Bronchial smooth muscle cell (primary cell): ENCODE measurements around the gene CHRNA7. TPM values are rescaled to one million over a fixed set of nuclear protein-coding genes. Genes with fewer than 3 reads are reported as not detected.

Experiments
- total RNA-seq: library from RNA; depleted of rRNA; stranded (reverse); fragments of >200 nt; gene quantifications from 2 replicates; pipeline ENCODE4 v1.2.1, GENCODE V29; 2014

CHRNA7 gene
- 0.47 and 0.86 TPM in 2 replicates for total RNA-seq

DNA sequence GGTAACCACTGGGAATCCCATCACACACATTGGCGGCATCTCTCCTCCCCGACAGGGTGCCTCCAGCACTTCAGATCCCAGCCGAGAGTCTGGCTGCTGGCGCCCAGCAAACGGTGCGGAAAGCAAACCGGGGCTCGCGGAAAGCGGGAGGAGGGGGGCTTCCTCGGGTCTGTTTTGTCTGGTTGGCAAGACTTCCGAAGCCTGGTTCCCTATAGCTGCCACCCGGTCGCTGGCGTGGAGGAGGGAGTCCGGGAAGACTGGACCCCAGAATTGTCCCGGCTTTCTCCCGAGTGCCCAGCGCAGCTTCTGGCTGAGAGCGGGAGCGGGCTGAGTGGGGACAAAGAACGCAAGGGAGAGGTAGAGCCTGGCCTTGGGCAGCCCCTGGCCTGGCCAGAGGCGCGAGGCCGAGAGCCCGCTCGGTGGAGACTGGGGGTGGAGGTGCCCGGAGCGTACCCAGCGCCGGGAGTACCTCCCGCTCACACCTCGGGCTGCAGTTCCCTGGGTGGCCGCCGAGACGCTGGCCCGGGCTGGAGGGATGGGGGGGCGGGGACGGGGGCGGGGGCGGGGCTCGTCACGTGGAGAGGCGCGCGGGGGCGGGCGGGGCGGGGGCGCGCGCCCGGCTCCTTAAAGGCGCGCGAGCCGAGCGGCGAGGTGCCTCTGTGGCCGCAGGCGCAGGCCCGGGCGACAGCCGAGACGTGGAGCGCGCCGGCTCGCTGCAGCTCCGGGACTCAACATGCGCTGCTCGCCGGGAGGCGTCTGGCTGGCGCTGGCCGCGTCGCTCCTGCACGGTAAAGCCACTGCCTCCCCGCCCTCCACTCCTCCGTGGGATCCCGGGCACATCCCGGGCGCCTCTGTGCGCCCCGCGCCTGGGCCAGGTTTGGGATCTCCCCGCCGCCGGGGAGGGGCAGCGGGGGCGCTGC is at the start of gene CHRNA7:
TSS of gene CHRNA7 (plus strand) at position 654 of the 920 bp plus-strand sequence. CDS start at position 734, 80 bp downstream.

Other genes starting within 250 kb of the CHRNA7 start
- 0.16 and 0.17 TPM in 2 replicates for gene OTUD7A, start 159.8 kb upstream of the CHRNA7 start, total RNA-seq